ENCODE results near the gene ASIC1. TPM values are rescaled to one million over a fixed set of nuclear protein-coding genes. Genes with fewer than 3 reads are reported as not detected.

ASIC1 gene
- polyA plus RNA-seq, 1 donor from 2014 or later, result not detected

DNA sequence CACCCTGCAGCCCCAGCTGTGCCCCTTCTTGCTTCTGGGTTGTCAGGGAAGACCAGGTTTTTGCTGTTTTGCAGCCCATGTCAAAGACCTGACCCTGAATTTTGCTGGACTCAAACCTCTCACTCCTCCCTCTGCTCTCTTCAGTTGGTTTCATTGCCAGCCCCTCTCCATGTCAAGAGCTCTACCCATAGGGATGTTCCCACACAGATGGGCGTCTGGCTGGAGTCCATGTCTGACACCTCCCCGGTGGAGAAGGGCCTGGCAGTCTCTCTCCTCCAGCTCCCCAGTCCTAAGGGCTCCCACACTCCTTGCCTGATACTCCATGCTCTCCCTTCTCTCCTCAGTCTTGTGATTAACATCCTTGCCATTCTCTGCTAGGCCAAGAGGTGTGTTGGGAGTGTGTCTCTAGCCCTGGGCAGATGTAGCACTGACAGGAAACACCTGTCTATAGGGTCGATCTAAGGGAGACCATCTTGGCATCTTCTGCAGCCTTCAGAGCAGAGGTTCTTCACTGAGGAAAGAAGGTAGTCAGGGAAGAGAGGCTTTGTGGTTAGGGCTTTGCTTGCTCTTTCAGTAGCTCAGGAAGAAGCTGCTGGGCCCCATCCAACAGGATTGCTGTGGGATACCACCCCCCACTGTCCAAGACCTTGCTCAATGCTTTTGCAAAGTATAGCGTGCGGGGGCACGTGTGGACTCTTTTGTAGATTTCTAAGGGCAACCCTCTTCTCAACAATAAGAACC, 4.7 kb downstream of the ASIC1 start:
- H3K27ac Mint-ChIP-seq, result no peak overlapping the region
- H3K4me3 Mint-ChIP-seq, result peak overlapping the region in 1 of 4 donors; percentile 18
- H3K27me3 Mint-ChIP-seq, result peaks cover 34% of the 10 kb centered on the region

GRCh38 chr12:50062728-50063460, 5.5 kb downstream of the ASIC1 start:
- Mint-ChIP-seq H3K4me1 (no peaks in the 10 kb centered on the region), H3K27ac (no peak overlapping the region), H3K36me3 (no peaks in the 10 kb centered on the region), H3K27me3 (peaks cover 33% of the 10 kb centered on the region), H3K9me3 (no peaks in the 10 kb centered on the region), H3K4me3 (no peak overlapping the region)

More for the DNA sequence above, 4.7 kb downstream of the ASIC1 start:
- H3K9me3 Mint-ChIP-seq, result no peaks in the 10 kb centered on the region
- H3K36me3 Mint-ChIP-seq, result no peaks in the 10 kb centered on the region
- peaks cover 0 to 1% (median under 1%) of the 10 kb centered on the region in 3 donors for H3K4me1 Mint-ChIP-seq

DNA sequence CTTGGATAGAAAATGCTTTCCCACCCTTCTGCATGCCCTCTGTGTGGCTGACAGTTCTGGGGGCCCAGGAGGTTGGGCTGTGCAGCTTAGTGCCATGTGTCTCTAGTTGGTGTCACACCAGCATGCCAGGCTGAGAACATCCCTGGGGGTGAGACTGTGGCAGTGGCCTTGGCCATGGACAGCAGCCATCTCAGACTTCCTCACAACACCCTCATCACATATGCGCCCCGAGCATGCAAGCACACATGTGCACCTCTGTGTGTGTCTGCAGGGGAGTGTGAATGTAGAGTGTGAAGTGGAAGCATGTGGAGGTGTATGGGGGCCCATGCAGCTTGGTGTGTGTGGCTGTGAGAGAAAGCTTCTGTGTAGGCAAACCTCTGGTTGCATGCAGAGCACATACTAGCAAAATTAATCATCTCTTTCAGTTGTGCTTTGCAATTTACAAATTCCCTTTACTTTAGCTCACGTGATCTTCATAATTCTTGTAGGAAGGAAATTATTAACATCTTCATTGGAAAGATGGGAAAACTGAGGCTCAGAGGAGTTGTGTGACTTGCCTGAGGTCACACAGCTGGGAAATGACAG, 8.4 kb downstream of the ASIC1 start:
- Mint-ChIP-seq H3K27me3 (peaks cover 20% of the 10 kb centered on the region), H3K4me3 (no peak overlapping the region), H3K4me1 (peaks cover 0 to 7% (median 7%) of the 10 kb centered on the region in 3 donors), H3K27ac (no peak overlapping the region), H3K9me3 (no peaks in the 10 kb centered on the region), H3K36me3 (no peaks in the 10 kb centered on the region)

DNA sequence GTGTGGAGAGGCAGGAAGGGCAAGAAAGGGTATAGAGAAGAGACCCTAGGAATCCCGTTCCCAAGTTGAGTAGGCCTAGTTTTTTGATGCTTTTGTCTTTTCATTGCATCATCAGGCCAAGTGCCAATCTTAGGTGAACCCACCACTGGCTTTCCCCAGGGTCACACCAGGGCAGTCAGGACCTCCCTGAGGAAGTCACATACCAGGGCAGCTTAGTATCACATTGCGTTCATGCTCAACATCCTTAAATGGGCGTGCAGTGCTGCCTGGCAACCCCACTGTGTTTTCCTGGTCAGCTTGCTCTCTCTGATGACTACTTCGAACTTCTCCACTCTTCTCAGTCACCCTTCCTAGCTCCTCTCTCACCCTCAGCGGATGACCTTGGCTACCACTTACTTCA, 9.0 kb downstream of the ASIC1 start:
- Mint-ChIP-seq H3K4me1 (peaks cover 0 to 7% (median 7%) of the 10 kb centered on the region in 3 donors), H3K4me3 (no peak overlapping the region), H3K9me3 (no peaks in the 10 kb centered on the region), H3K36me3 (no peaks in the 10 kb centered on the region), H3K27ac (no peak overlapping the region), H3K27me3 (peaks cover 17% of the 10 kb centered on the region)

GRCh38 chr12:50069069-50069468, 11.7 kb downstream of the ASIC1 start:
- H3K27me3 Mint-ChIP-seq, result peaks cover 9% of the 10 kb centered on the region
- H3K4me3 Mint-ChIP-seq, result no peak overlapping the region
- no peak overlapping the region for H3K27ac Mint-ChIP-seq
- no peaks in the 10 kb centered on the region for H3K36me3 Mint-ChIP-seq
- H3K4me1 Mint-ChIP-seq, result peaks cover 0 to 7% (median 7%) of the 10 kb centered on the region in 3 donors
- no peaks in the 10 kb centered on the region for H3K9me3 Mint-ChIP-seq

DNA sequence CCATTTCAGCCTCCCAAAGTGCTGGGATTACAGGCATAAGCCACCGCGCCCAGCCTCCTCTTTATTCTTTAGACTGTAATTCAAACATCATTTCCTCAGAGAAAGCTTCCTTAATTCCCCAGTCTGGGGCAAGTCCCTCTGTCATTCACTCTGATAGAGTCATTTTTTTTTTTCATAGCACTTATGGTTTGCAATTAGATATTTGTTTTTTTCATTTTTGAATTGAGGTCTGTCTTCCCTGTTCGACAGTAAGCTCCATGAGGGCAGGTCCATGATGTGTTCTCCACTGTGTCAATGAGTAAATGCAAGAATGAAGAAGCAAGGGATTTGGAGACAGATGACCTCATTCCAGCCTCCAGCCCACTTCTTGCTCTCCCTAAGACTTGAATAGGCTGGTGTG, 12.1 kb downstream of the ASIC1 start:
- no peaks in the 10 kb centered on the region for H3K9me3 Mint-ChIP-seq
- peaks cover 0 to 7% (median 7%) of the 10 kb centered on the region in 3 donors for H3K4me1 Mint-ChIP-seq
- no peak overlapping the region for H3K27ac Mint-ChIP-seq
- no peaks in the 10 kb centered on the region for H3K36me3 Mint-ChIP-seq
- H3K27me3 Mint-ChIP-seq, result peaks cover 9% of the 10 kb centered on the region
- H3K4me3 Mint-ChIP-seq, result no peak overlapping the region

DNA sequence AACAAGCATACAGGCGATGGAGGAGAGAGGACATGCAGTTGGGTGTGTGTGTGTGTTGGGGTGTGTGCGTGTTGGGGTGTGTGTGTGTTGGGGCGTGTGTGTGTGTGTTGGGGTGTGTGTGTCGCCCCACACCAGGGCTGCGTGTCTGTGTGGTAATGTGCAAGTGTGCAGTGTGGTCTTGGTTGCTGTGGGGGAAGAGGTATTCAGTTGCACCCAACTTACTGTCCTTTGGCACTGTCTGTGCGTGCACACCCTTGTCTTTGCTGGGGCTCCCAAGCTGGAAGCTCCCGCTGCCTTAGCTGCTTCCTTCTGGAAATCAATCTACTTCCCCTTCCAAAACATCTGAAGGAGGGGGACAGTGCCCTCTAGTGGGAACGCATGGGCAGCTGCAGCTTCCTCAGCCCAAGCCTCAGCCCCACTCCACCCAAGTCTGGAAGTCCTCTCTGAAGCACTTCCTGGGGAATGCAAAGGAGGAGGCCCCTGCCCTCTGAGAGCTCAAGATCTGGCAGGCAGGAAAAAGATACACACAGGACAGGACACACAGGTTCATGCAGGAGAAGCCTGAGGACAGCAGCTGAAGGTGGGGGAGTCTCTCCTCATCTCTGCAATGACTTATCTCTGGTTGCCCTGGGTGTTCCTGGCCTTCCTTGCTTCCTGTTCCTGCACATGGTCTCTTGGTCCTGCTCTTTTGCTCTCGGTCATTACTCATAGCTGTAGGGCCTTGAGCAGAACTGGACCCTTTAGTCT, 13.1 kb downstream of the ASIC1 start:
- Mint-ChIP-seq H3K9me3 (no peaks in the 10 kb centered on the region), H3K4me3 (no peak overlapping the region), H3K4me1 (peaks cover 0 to 10% (median 7%) of the 10 kb centered on the region in 3 donors), H3K27me3 (peaks cover 9% of the 10 kb centered on the region), H3K27ac (no peak overlapping the region), H3K36me3 (no peaks in the 10 kb centered on the region)

DNA sequence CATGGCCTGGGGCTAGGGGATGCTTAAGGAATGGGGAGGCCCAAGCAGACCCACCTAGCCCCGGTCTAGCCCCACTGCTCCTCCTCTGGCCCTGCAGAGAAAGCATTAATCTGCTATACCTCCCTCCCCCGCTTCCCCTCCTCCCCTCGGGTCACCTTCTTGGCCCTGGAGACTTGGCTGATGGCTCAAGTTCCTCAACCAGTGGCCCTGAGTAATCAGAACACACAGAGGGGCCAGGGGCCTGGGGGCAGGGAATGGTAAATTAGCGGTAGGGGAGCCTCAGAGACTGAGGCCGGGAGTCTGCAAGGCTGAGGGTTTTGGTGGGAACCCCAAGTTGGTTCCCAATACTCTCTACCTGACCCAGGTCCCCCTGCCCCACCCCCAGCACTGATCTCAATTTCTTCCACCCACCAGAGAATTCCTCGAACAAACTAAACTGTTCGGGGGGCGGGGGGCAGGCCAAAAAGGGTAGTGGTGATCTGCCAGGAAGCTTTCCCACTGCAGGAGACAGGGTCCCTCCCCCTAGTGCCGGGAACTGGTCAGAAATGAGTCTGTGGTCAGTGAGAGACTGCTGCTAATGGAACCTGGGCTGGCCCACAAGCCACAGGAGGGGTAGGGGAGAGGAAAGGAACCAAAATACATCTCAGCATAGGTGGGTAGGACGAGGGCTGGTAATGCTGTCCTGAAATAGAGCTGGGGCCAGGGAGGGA, 15.0 kb downstream of the ASIC1 start:
- peaks cover 9% of the 10 kb centered on the region for H3K27me3 Mint-ChIP-seq
- peaks cover 0 to 10% (median 7%) of the 10 kb centered on the region in 3 donors for H3K4me1 Mint-ChIP-seq
- H3K36me3 Mint-ChIP-seq, result no peaks in the 10 kb centered on the region
- no peak overlapping the region for H3K4me3 Mint-ChIP-seq
- H3K9me3 Mint-ChIP-seq, result no peaks in the 10 kb centered on the region
- no peak overlapping the region for H3K27ac Mint-ChIP-seq

- peaks cover 9% of the 10 kb centered on the region for H3K27me3 Mint-ChIP-seq
- peaks cover 0 to 10% (median 7%) of the 10 kb centered on the region in 3 donors for H3K4me1 Mint-ChIP-seq
- H3K27ac Mint-ChIP-seq, result no peak overlapping the region
- no peaks in the 10 kb centered on the region for H3K9me3 Mint-ChIP-seq
- no peak overlapping the region for H3K4me3 Mint-ChIP-seq
- no peaks in the 10 kb centered on the region for H3K36me3 Mint-ChIP-seq
These were observed 15.8 kb downstream of the ASIC1 start for GRCh38 chr12:50073206-50073605.

GRCh38 chr12:50073712-50074111, 16.3 kb downstream of the ASIC1 start:
- peaks cover 9% of the 10 kb centered on the region for H3K27me3 Mint-ChIP-seq
- no peaks in the 10 kb centered on the region for H3K9me3 Mint-ChIP-seq
- no peaks in the 10 kb centered on the region for H3K36me3 Mint-ChIP-seq

DNA sequence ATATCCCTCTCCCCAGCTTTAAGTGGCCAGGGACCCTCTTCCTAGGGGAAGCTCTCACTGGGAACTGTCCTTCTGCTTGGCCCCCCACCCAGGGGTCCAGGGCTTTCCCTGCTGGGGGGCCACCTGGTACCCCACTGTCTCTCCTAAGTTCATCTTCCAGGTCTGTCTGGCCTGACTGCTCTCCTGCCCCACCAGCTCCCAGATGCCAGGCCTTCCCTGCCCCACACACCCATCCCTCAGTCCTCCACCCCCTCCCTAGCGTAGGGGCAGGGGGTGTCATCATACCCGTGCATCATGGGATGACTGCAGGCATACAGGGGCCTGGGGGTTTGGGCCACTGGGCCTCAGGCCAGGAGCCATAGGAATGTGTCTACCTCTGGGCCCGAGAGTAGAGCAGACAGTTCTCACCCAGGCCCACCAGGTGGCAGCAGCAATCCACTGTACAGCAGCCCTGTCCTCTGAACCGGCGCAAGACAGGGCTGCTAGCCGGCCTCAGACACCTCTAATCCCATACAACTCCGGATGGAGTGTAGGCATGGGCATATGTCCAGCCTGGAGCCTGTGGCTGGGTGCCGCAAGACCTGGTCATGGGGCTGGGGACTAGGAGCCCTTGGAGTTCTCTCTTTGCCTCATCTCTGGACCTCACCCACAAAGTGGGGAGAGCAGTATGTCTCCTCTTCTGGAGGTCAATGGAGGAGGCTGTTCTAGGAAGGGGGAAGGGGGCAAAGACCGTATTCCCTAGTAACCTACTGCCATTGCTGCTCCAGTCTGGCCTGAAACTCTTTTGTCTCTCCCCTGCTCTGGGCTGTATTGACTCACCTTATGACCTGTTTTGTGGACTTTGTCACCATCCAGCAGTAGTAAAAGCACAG, 17.8 kb downstream of the ASIC1 start:
- H3K27me3 Mint-ChIP-seq, result peaks cover 8% of the 10 kb centered on the region
- H3K4me1 Mint-ChIP-seq, result peaks cover 0 to 9% (median 5%) of the 10 kb centered on the region in 3 donors
- H3K4me3 Mint-ChIP-seq, result no peak overlapping the region
- no peaks in the 10 kb centered on the region for H3K36me3 Mint-ChIP-seq
- no peaks in the 10 kb centered on the region for H3K9me3 Mint-ChIP-seq
- H3K27ac Mint-ChIP-seq, result no peak overlapping the region

More at GRCh38 chr12:50073712-50074111, 16.3 kb downstream of the ASIC1 start:
- H3K27ac Mint-ChIP-seq, result no peak overlapping the region
- no peak overlapping the region for H3K4me3 Mint-ChIP-seq
- peaks cover 0 to 10% (median 7%) of the 10 kb centered on the region in 3 donors for H3K4me1 Mint-ChIP-seq

DNA sequence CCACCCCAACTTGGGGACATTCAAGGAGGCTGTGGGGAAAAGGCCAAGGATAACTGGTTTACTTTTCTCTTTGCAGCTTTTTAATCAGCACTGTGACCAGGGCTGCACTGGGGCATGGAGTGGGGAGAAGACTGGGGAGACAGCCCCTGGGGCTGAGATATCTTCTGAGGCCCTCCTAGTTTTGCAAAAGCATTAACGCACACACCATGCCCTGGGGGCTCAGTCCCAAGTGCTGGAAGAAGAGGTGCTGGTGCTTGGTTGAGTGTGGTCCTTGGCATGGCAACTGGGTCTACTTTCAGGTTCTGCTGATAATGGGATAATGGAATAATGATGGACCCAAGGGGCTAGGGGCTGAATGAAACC, 18.4 kb downstream of the ASIC1 start:
- Mint-ChIP-seq H3K9me3 (no peaks in the 10 kb centered on the region), H3K27me3 (peaks cover 5% of the 10 kb centered on the region), H3K4me1 (peaks cover 0 to 3% (median 0%) of the 10 kb centered on the region in 3 donors), H3K4me3 (no peak overlapping the region), H3K36me3 (no peaks in the 10 kb centered on the region), H3K27ac (no peak overlapping the region)

- H3K4me1 Mint-ChIP-seq, result peaks cover 0 to 3% (median 0%) of the 10 kb centered on the region in 3 donors
- no peaks in the 10 kb centered on the region for H3K36me3 Mint-ChIP-seq
- H3K27ac Mint-ChIP-seq, result no peak overlapping the region
- H3K9me3 Mint-ChIP-seq, result no peaks in the 10 kb centered on the region
- peaks cover 2% of the 10 kb centered on the region for H3K27me3 Mint-ChIP-seq
- H3K4me3 Mint-ChIP-seq, result no peak overlapping the region
These were observed 19.7 kb downstream of the ASIC1 start for GRCh38 chr12:50077099-50077498.
